DND-41 (cell line): ENCODE data around the gene DMKN.

Experiments used
- CTCF ChIP-seq: IDR thresholded peaks from 2 replicates; pipeline ENCODE4 v1.5.1; 2012; ENCODE audit warnings: borderline replicate concordance, low read length, moderate library complexity, mild to moderate bottlenecking; ENCODE audit not compliant: poor library complexity, severe bottlenecking; ENCODE audit errors: extremely low read depth
- EZH2 ChIP-seq: IDR thresholded peaks from 3 replicates; pipeline ENCODE4 v1.6.1; 2012; ENCODE audit warnings: borderline replicate concordance, low read depth, mild to moderate bottlenecking, moderate library complexity, low read length, inconsistent platforms; ENCODE audit not compliant: severe bottlenecking

GRCh38 chr19:35497406-35497805 lies 16.0 kb downstream of the DMKN start:
- TF ChIP-seq CTCF: no peak
- TF ChIP-seq EZH2: no peak
